ENCODE measurements around the gene YPEL2. TPM values are rescaled to one million over a fixed set of nuclear protein-coding genes. Genes with fewer than 3 reads are reported as not detected.

YPEL2 gene
- total RNA-seq, 2 donors from 2014 or later: 12.8 to 40.3 TPM

- H3K36me3 ChIP-seq: peaks cover 0 to 4% of the 10 kb centered on the region in 2 donors
- no peaks in the 10 kb centered on the region for H3K9me3 ChIP-seq
- H3K27me3 ChIP-seq (replicated peaks; ENCODE audit: insufficient read depth): no peaks in the 10 kb centered on the region
- WGBS: 69% methylated on average over 5 of the region's 5 CpGs
- intact Hi-C loops (cut with DNase I): no loop called here
- no peak for DNase-seq (ENCODE audit: low spot score)
- no peaks in the 10 kb centered on the region for H3K4me1 ChIP-seq (replicated peaks)
- no peak overlapping the region for H3K27ac ChIP-seq
- no peak overlapping the region for H3K4me3 ChIP-seq
- TF ChIP-seq POLR2A (IDR thresholded peaks at IDR 0.05): no peak
These were observed 69.4 kb downstream of the YPEL2 start for GRCh38 chr17:59400858-59401257.

GRCh38 chr17:59401274-59401673, 69.8 kb downstream of the YPEL2 start:
- no peaks in the 10 kb centered on the region for H3K27me3 ChIP-seq (replicated peaks; ENCODE audit: insufficient read depth)
- TF ChIP-seq POLR2AphosphoS5 (IDR thresholded peaks at IDR 0.05): no peak
- no peak for TF ChIP-seq CTCF (IDR thresholded peaks at IDR 0.05)
- H3K27ac ChIP-seq: no peak overlapping the region
- no peaks in the 10 kb centered on the region for H3K9me3 ChIP-seq
- peaks cover 2% of the 10 kb centered on the region for H3K4me1 ChIP-seq (replicated peaks)
- 92% methylated on average over 3 of the region's 3 CpGs for WGBS
- no peak overlapping the region for H3K4me3 ChIP-seq
- H3K36me3 ChIP-seq: peaks cover 0 to 4% of the 10 kb centered on the region in 2 donors
- intact Hi-C loops (cut with DNase I): no loop called here
- DNase-seq (ENCODE audit: low spot score): no peak

GRCh38 chr17:59401725-59402124, 70.3 kb downstream of the YPEL2 start:
- intact Hi-C loops (cut with DNase I): no loop called here

GRCh38 chr17:59402760-59403159, 71.3 kb downstream of the YPEL2 start:
- H3K27me3 ChIP-seq (replicated peaks; ENCODE audit: insufficient read depth): no peaks in the 10 kb centered on the region
- no peak for TF ChIP-seq POLR2AphosphoS5 (IDR thresholded peaks at IDR 0.05)
- no peak for TF ChIP-seq CTCF (IDR thresholded peaks at IDR 0.05)
- TF ChIP-seq POLR2A (IDR thresholded peaks at IDR 0.05): no peak
- H3K9me3 ChIP-seq: no peaks in the 10 kb centered on the region
- no peaks in the 10 kb centered on the region for H3K36me3 ChIP-seq
- H3K4me3 ChIP-seq: no peak overlapping the region
- peaks cover 3% of the 10 kb centered on the region for H3K4me1 ChIP-seq (replicated peaks)
- WGBS: 100% methylated on average over 4 of the region's 4 CpGs
- no peak overlapping the region for H3K27ac ChIP-seq
- intact Hi-C loops (cut with DNase I): no loop called here
- no peak for DNase-seq (ENCODE audit: low spot score)

More at GRCh38 chr17:59401725-59402124, 70.3 kb downstream of the YPEL2 start:
- WGBS: 51% methylated on average over 1 of the region's 1 CpG
- Histone ChIP-seq H3K36me3 (peaks cover 0 to 4% of the 10 kb centered on the region in 2 donors), H3K4me3 (no peak overlapping the region), H3K27me3 (replicated peaks; ENCODE audit: insufficient read depth) (no peaks in the 10 kb centered on the region), H3K4me1 (replicated peaks) (peaks cover 3% of the 10 kb centered on the region), H3K27ac (no peak overlapping the region), H3K9me3 (no peaks in the 10 kb centered on the region)
- DNase-seq (ENCODE audit: low spot score): no peak
- TF ChIP-seq POLR2AphosphoS5 (IDR thresholded peaks at IDR 0.05): no peak
- no peak for TF ChIP-seq CTCF (IDR thresholded peaks at IDR 0.05)
- TF ChIP-seq POLR2A (IDR thresholded peaks at IDR 0.05): no peak

GRCh38 chr17:59404471-59404870, 73.0 kb downstream of the YPEL2 start:
- WGBS: 94% methylated on average over 3 of the region's 3 CpGs
- DNase-seq (ENCODE audit: low spot score): no peak
- no peaks in the 10 kb centered on the region for H3K27me3 ChIP-seq (replicated peaks; ENCODE audit: insufficient read depth)
- H3K9me3 ChIP-seq: no peaks in the 10 kb centered on the region
- intact Hi-C loops (cut with DNase I): no loop called here
- TF ChIP-seq CTCF (IDR thresholded peaks at IDR 0.05): no peak
- TF ChIP-seq POLR2AphosphoS5 (IDR thresholded peaks at IDR 0.05): no peak
- no peak for TF ChIP-seq POLR2A (IDR thresholded peaks at IDR 0.05)
- no peak overlapping the region for H3K27ac ChIP-seq
- no peak overlapping the region for H3K4me3 ChIP-seq
- H3K4me1 ChIP-seq (replicated peaks): peaks cover 3% of the 10 kb centered on the region
- H3K36me3 ChIP-seq: no peaks in the 10 kb centered on the region

Data from prostate gland (tissue), 2 donors.